T-helper 22 cell (primary cell): ENCODE data around the gene MEGF10.

Source experiments
- DNase-seq: peaks from one replicate; pipeline ENCODE4 v3.0.0-alpha.2; 2020; ENCODE audit warnings: low read depth

The MEGF10 gene

GRCh38 chr5:127326976-127327755 lies 36.6 kb downstream of the MEGF10 start:
- DNase-seq: no peak

- DNase-seq: no peak
Observed at GRCh38 chr5:127330116-127330515, 39.5 kb downstream of the MEGF10 start.

GRCh38 chr5:127331890-127332649 lies 41.5 kb downstream of the MEGF10 start:
- DNase-seq: no peak

GRCh38 chr5:127333483-127333882 lies 42.9 kb downstream of the MEGF10 start:
- DNase-seq: no peak

- DNase-seq: no peak
Observed at GRCh38 chr5:127335381-127335780, 44.8 kb downstream of the MEGF10 start.

- no peak for DNase-seq
Observed at GRCh38 chr5:127337876-127338275, 47.3 kb downstream of the MEGF10 start.

GRCh38 chr5:127338501-127338900 lies 47.9 kb downstream of the MEGF10 start:
- no peak for DNase-seq

- DNase-seq: no peak
Observed at GRCh38 chr5:127340606-127341005, 50.0 kb downstream of the MEGF10 start.

- no peak for DNase-seq
Observed at GRCh38 chr5:127342364-127342763, 51.8 kb downstream of the MEGF10 start.

GRCh38 chr5:127343313-127343712 lies 52.7 kb downstream of the MEGF10 start:
- no peak for DNase-seq

- DNase-seq: no peak
Observed at GRCh38 chr5:127343866-127344265, 53.3 kb downstream of the MEGF10 start.

GRCh38 chr5:127344931-127345330 lies 54.3 kb downstream of the MEGF10 start:
- no peak for DNase-seq

- no peak for DNase-seq
Observed at GRCh38 chr5:127351418-127351817, 60.8 kb downstream of the MEGF10 start.

- no peak for DNase-seq
Observed at GRCh38 chr5:127352068-127352467, 61.5 kb downstream of the MEGF10 start.

- DNase-seq: no peak
Observed at GRCh38 chr5:127353327-127353726, 62.7 kb downstream of the MEGF10 start.

GRCh38 chr5:127353796-127354195 lies 63.2 kb downstream of the MEGF10 start:
- no peak for DNase-seq

- DNase-seq: no peak
Observed at GRCh38 chr5:127355337-127355736, 64.7 kb downstream of the MEGF10 start.

GRCh38 chr5:127358284-127358683 lies 67.7 kb downstream of the MEGF10 start:
- no peak for DNase-seq

GRCh38 chr5:127358740-127359139 lies 68.1 kb downstream of the MEGF10 start:
- DNase-seq: no peak

- DNase-seq: no peak
Observed at GRCh38 chr5:127359502-127359901, 68.9 kb downstream of the MEGF10 start.

GRCh38 chr5:127363403-127363802 lies 72.8 kb downstream of the MEGF10 start:
- DNase-seq: no peak

- no peak for DNase-seq
Observed at GRCh38 chr5:127367029-127367428, 76.4 kb downstream of the MEGF10 start.

GRCh38 chr5:127367946-127368465 lies 77.4 kb downstream of the MEGF10 start:
- no peak for DNase-seq
